Adrenal gland (tissue), 5 donors: Measurements from ENCODE around the gene ADK.

Source experiments
- CTCF ChIP-seq, 6 experiments: fragments of 450-650 bp in 4 of 6; fragments of 200-600 bp in 2 of 6; sonication (generic) in 1 of 6; IDR thresholded peaks; 1 replicate in 5 of 6; 2 replicates in 1 of 6; pipeline versions ENCODE4 v1.5.1 to v1.8.0; 2016 to 2021; ENCODE audit warnings: antibody characterized with exemption in 6 of 6, mild to moderate bottlenecking in 2 of 6, moderate library complexity in 1 of 6
- POLR2A ChIP-seq, 2 donors: fragments of 450-650 bp; IDR thresholded peaks; one replicate each; pipeline ENCODE4 v1.6.1; 2017; ENCODE audit warnings: antibody characterized with exemption in 2 of 2, mild to moderate bottlenecking in 2 of 2, moderate library complexity in 1 of 2
- donor health status: DM: no; HTN: no; CAD: no.

DNA sequence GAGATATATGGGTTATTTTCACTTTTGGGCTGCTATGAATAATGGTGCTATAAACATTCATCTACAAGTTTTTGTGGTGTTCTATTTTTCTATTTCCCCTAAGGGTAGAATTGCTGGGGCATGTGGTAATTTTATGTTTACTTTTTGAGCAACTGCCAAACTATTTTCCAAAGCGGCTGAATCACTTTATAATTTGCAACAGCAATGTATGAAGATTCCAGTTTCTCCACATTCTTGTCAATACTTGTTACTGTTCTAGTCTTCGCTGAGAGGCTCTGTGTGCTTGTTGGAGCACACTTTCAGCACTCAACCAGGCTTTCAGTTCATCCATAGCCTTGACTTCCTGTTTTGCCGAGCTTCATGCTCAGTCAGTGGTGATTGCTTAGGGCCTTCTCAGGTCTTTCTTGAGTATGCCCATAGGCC, 39.0 kb downstream of the ADK start:
- TF ChIP-seq CTCF (IDR thresholded peaks at IDR 0.05) (no peak), POLR2A (IDR thresholded peaks at IDR 0.05) (no peak)
